H9 (cell line): Measurements from ENCODE around the gene BBS1. TPM values are rescaled to one million over a fixed set of nuclear protein-coding genes. Genes with fewer than 3 reads are reported as not detected.

Source experiments
- DNase-seq: peaks from one replicate; pipeline ENCODE4 v3.0.0-alpha.2; 2017
- H2AFZ ChIP-seq: one replicate; pipeline ENCODE4 v1.6.1; 2013; ENCODE audit warnings: mild to moderate bottlenecking, low read length, control low read depth, moderate library complexity
- H2AK5ac ChIP-seq: 2 replicates; pipeline ENCODE4 v1.6.1; 2013; ENCODE audit warnings: low read length, control low read depth, mixed read lengths; ENCODE audit not compliant: insufficient read length
- H2BK120ac ChIP-seq: one replicate; pipeline ENCODE4 v1.6.1; 2013; ENCODE audit warnings: low read depth, mild to moderate bottlenecking, low read length, control low read depth, inconsistent platforms; ENCODE audit not compliant: poor library complexity, severe bottlenecking
- H2BK12ac ChIP-seq: 2 replicates; pipeline ENCODE4 v1.6.1; 2013; ENCODE audit warnings: low read length, control low read depth, mixed read lengths, low read depth; ENCODE audit not compliant: insufficient read length
- H2BK15ac ChIP-seq: 2 replicates; pipeline ENCODE4 v1.6.1; 2013; ENCODE audit warnings: low read depth, low read length, control low read depth
- H2BK20ac ChIP-seq: one replicate; pipeline ENCODE4 v1.6.1; 2013; ENCODE audit warnings: low read depth, mild to moderate bottlenecking, low read length, control low read depth, inconsistent platforms; ENCODE audit not compliant: poor library complexity, severe bottlenecking
- H2BK5ac ChIP-seq: 2 replicates; pipeline ENCODE4 v1.6.1; 2013; ENCODE audit warnings: low read length, control low read depth, mixed read lengths; ENCODE audit not compliant: insufficient read length
- H3K14ac ChIP-seq: 2 replicates; pipeline ENCODE4 v1.6.1; 2013; ENCODE audit warnings: low read length, control low read depth; ENCODE audit not compliant: insufficient read depth
- H3K18ac ChIP-seq: 2 replicates; pipeline ENCODE4 v1.6.1; 2013; ENCODE audit warnings: low read depth, mild to moderate bottlenecking, mixed read lengths, low read length, control low read depth; ENCODE audit not compliant: insufficient read length
- H3K23ac ChIP-seq: 2 replicates; pipeline ENCODE4 v1.6.1; 2013; ENCODE audit warnings: low read length, control low read depth, mixed read lengths, low read depth; ENCODE audit not compliant: insufficient read length
- H3K23me2 ChIP-seq: 2 replicates; pipeline ENCODE4 v1.6.1; 2013; ENCODE audit warnings: low read depth, mild to moderate bottlenecking, mixed read lengths, low read length, control low read depth; ENCODE audit not compliant: insufficient read length, poor library complexity, severe bottlenecking
- H3K27ac ChIP-seq: 2 replicates; pipeline ENCODE4 v1.5.1; 2013; ENCODE audit warnings: low read length, control low read depth, mixed read lengths, low read depth; ENCODE audit not compliant: insufficient read length
- H3K27me3 ChIP-seq: 2 replicates; pipeline ENCODE4 v1.6.1; 2013; ENCODE audit warnings: low read length, control low read depth, inconsistent platforms; ENCODE audit not compliant: insufficient read depth
- H3K4ac ChIP-seq: 2 replicates; pipeline ENCODE4 v1.6.1; 2013; ENCODE audit warnings: low read depth, mild to moderate bottlenecking, control low read depth, inconsistent platforms, low read length, moderate library complexity
- H3K4me1 ChIP-seq: 2 replicates; pipeline ENCODE4 v1.6.1; 2013; ENCODE audit warnings: low read length, control low read depth, inconsistent platforms; ENCODE audit not compliant: insufficient read depth
- H3K4me2 ChIP-seq: 2 replicates; pipeline ENCODE4 v1.6.1; 2013; ENCODE audit warnings: low read length, control low read depth, mixed read lengths; ENCODE audit not compliant: insufficient read length, insufficient read depth
- H3K56ac ChIP-seq: 2 replicates; pipeline ENCODE4 v1.6.1; 2013; ENCODE audit warnings: low read depth, mild to moderate bottlenecking, mixed read lengths, low read length, control low read depth; ENCODE audit not compliant: insufficient read length
- H3K79me1 ChIP-seq: 2 replicates; pipeline ENCODE4 v1.6.1; 2013; ENCODE audit warnings: low read depth, mild to moderate bottlenecking, moderate library complexity, low read length, control low read depth, inconsistent platforms; ENCODE audit not compliant: insufficient read depth, poor library complexity, severe bottlenecking
- H3K79me2 ChIP-seq: 2 replicates; pipeline ENCODE4 v1.6.1; 2013; ENCODE audit warnings: low read length, control low read depth, inconsistent platforms; ENCODE audit not compliant: insufficient read depth
- H3K9ac ChIP-seq: 2 replicates; pipeline ENCODE4 v1.6.1; 2013; ENCODE audit warnings: low read length, control low read depth, mixed read lengths; ENCODE audit not compliant: insufficient read length; ENCODE audit errors: extremely low read depth
- H3K9me3 ChIP-seq: one replicate; pipeline ENCODE4 v1.6.1; 2013; ENCODE audit warnings: low read depth, low read length, inconsistent platforms; ENCODE audit not compliant: control insufficient read depth
- H3T11ph ChIP-seq: one replicate; pipeline ENCODE4 v1.6.1; 2013; ENCODE audit warnings: mild to moderate bottlenecking, low read length, control low read depth, inconsistent platforms
- H4K20me1 ChIP-seq: one replicate; pipeline ENCODE4 v1.6.1; 2013; ENCODE audit not compliant: control insufficient read depth, insufficient read length, insufficient read depth
- H4K5ac ChIP-seq: 2 replicates; pipeline ENCODE4 v1.6.1; 2013; ENCODE audit warnings: low read depth, mild to moderate bottlenecking, mixed read lengths, low read length, control low read depth; ENCODE audit not compliant: insufficient read length
- H4K8ac ChIP-seq: replicated peaks from 2 replicates; pipeline ENCODE4 v1.6.1; 2013; ENCODE audit warnings: low read length, control low read depth, mixed read lengths, low read depth; ENCODE audit not compliant: insufficient read length
- H4K91ac ChIP-seq: 2 replicates; pipeline ENCODE4 v1.6.1; 2013; ENCODE audit warnings: low read depth, mild to moderate bottlenecking, moderate library complexity, mixed read lengths, low read length, control low read depth; ENCODE audit not compliant: insufficient read length
- H3K27ac Mint-ChIP-seq, 3 experiments: 2 replicates in 2 of 3; 3 replicates in 1 of 3; pipeline ENCODE4 v1.8.0; 2020 to 2021; ENCODE audit warnings: mixed read lengths in 3 of 3, mild to moderate bottlenecking in 1 of 3, moderate library complexity in 1 of 3
- H3K27me3 Mint-ChIP-seq: 2 replicates; pipeline ENCODE4 v1.8.0; 2021; ENCODE audit warnings: low read depth, mild to moderate bottlenecking, moderate library complexity, mixed read lengths
- H3K36me3 Mint-ChIP-seq, 3 experiments: 2 replicates in 2 of 3; 3 replicates in 1 of 3; pipeline ENCODE4 v1.8.0; 2020 to 2021; ENCODE audit warnings: low read depth in 3 of 3, mixed read lengths in 3 of 3; ENCODE audit not compliant: insufficient read depth in 1 of 3
- H3K4me1 Mint-ChIP-seq, 2 experiments: 2 replicates each; pipeline ENCODE4 v1.8.0; 2020; ENCODE audit warnings: mixed read lengths in 2 of 2
- H3K4me3 Mint-ChIP-seq, 2 experiments: 2 replicates in 1 of 2; 3 replicates in 1 of 2; pipeline ENCODE4 v1.8.0; 2020 to 2021; ENCODE audit warnings: mild to moderate bottlenecking in 2 of 2, mixed read lengths in 2 of 2, moderate library complexity in 1 of 2
- H3K9me3 Mint-ChIP-seq, 2 experiments: 2 replicates in 1 of 2; 3 replicates in 1 of 2; pipeline ENCODE4 v1.8.0; 2020; ENCODE audit warnings: mild to moderate bottlenecking in 2 of 2, mixed read lengths in 2 of 2, moderate library complexity in 1 of 2
- WGBS: extraction: QIAGEN DNeasy Blood & Tissue Kit; methylation state at CpG from one replicate; pipeline ENCODE4 v1.1.7; 2013; ENCODE audit warnings: missing lambda C conversion rate, low lambda C conversion rate, mixed read lengths; ENCODE audit not compliant: insufficient read length; ENCODE audit errors: extremely low coverage; 5-methylcytosine and 5-hydroxymethylcytosine counted together
- total RNA-seq: library from RNA; stranded (reverse); gene quantifications from 2 replicates; pipeline ENCODE4 v1.2.1, GENCODE V29; 2021
- TF ChIP-seq, protein P1 (sequence below): fragments of 200-600 bp; sonication (generic); conservative IDR thresholded peaks from 3 replicates; pipeline ENCODE4 v1.8.0; 2021; ENCODE audit warnings: antibody characterized with exemption, mild to moderate bottlenecking

The BBS1 gene
- total RNA-seq, 1 experiment from 2014 or later = 27.2 TPM

GRCh38 chr11:66476841-66477251, 33.6 kb upstream of the BBS1 start:
- Histone ChIP-seq H3K4me2 (no peak overlapping the region), H4K20me1 (no peaks in the 10 kb centered on the region), H3K27ac (no peak overlapping the region), H2BK20ac (no peak overlapping the region), H2AFZ (no peak overlapping the region), H3K23ac (no peak overlapping the region), H3K79me1 (no peaks in the 10 kb centered on the region), H2BK15ac (no peak overlapping the region), H3K27me3 (no peaks in the 10 kb centered on the region), H2BK5ac (no peak overlapping the region), H3K4me1 (no peaks in the 10 kb centered on the region), H4K91ac (no peak overlapping the region), H2BK120ac (no peak overlapping the region), H2AK5ac (no peak overlapping the region), H4K8ac (no peak overlapping the region), H3K79me2 (no peaks in the 10 kb centered on the region), H3K9ac (no peak overlapping the region), H4K5ac (no peak overlapping the region), H3T11ph (no peak overlapping the region), H3K14ac (no peak overlapping the region), H3K23me2 (peaks cover 13% of the 10 kb centered on the region), H2BK12ac (no peak overlapping the region), H3K4ac (no peak overlapping the region), H3K9me3 (no peaks in the 10 kb centered on the region), H3K56ac (no peak overlapping the region), H3K18ac (no peak overlapping the region)
- H3K4me3 Mint-ChIP-seq = peak overlapping the region in 1 of 2 experiments; percentile 30; a peak in 2 of 5 replicates
- H3K4me1 Mint-ChIP-seq = peaks cover 30 to 36% of the 10 kb centered on the region in 2 experiments
- no CpG with 5 or more reads among the region's 9 CpGs for WGBS
- H3K36me3 Mint-ChIP-seq = peaks cover 3 to 18% (median 17%) of the 10 kb centered on the region in 3 experiments; a peak in 5 of 7 replicates
- H3K27ac Mint-ChIP-seq = peak overlapping the region; percentile 30 to 34 (median 31); a peak in 4 of 7 replicates
- no peaks in the 10 kb centered on the region for H3K9me3 Mint-ChIP-seq
- TF ChIP-seq, protein P1, sequence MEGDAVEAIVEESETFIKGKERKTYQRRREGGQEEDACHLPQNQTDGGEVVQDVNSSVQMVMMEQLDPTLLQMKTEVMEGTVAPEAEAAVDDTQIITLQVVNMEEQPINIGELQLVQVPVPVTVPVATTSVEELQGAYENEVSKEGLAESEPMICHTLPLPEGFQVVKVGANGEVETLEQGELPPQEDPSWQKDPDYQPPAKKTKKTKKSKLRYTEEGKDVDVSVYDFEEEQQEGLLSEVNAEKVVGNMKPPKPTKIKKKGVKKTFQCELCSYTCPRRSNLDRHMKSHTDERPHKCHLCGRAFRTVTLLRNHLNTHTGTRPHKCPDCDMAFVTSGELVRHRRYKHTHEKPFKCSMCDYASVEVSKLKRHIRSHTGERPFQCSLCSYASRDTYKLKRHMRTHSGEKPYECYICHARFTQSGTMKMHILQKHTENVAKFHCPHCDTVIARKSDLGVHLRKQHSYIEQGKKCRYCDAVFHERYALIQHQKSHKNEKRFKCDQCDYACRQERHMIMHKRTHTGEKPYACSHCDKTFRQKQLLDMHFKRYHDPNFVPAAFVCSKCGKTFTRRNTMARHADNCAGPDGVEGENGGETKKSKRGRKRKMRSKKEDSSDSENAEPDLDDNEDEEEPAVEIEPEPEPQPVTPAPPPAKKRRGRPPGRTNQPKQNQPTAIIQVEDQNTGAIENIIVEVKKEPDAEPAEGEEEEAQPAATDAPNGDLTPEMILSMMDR = no peak
- no peaks in the 10 kb centered on the region for H3K27me3 Mint-ChIP-seq
- DNase-seq = no peak
